ENCODE data around the gene ZNF385A.

Gene ZNF385A, protein sequence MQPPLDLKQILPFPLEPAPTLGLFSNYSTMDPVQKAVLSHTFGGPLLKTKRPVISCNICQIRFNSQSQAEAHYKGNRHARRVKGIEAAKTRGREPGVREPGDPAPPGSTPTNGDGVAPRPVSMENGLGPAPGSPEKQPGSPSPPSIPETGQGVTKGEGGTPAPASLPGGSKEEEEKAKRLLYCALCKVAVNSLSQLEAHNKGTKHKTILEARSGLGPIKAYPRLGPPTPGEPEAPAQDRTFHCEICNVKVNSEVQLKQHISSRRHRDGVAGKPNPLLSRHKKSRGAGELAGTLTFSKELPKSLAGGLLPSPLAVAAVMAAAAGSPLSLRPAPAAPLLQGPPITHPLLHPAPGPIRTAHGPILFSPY

GRCh38 chr12:54384591-54385041, at the start of gene ZNF385A:
Gene ZNF385A (minus strand): TSS chr12:54384733. CDS start chr12:54384514, 219 bp downstream.
- 0 out of 2 replicates have a peak, but pooled peaks have one; percentile 3 for TF ChIP-seq CTCF (IDR thresholded peaks at IDR 0.05; ENCODE audit: borderline replicate concordance, insufficient read depth, low read depth, low read length)
- H3K4me3 ChIP-seq (ENCODE audit: low read depth, low read length), result no peak within 1 kb of the TSS

DNA sequence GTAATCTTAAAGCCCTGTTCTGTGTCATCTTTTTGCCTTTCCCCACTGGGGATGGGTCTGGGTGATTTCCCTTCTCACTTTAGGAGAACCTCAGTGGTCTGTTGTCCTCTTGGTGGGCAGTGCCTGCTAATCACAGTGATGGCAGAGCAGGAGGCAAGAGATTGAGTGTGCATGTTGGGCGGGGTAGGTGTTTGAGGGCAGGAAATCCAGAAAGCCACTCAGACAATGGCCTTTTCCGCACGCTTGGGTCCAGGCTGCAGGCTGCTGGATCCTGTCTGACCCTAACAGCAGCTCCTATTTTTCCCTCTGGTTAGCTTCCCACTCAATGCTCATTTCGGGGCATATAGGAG, 48.3 kb upstream of the ZNF385A start:
- H3K4me3 ChIP-seq (ENCODE audit: low read depth, low read length), result no peak overlapping the region
- no peak for TF ChIP-seq CTCF (IDR thresholded peaks at IDR 0.05; ENCODE audit: borderline replicate concordance, insufficient read depth, low read depth, low read length)

- no peak for TF ChIP-seq CTCF (IDR thresholded peaks at IDR 0.05; ENCODE audit: borderline replicate concordance, insufficient read depth, low read depth, low read length)
Observed at GRCh38 chr12:54431911-54432814, 47.6 kb upstream of the ZNF385A start.

DNA sequence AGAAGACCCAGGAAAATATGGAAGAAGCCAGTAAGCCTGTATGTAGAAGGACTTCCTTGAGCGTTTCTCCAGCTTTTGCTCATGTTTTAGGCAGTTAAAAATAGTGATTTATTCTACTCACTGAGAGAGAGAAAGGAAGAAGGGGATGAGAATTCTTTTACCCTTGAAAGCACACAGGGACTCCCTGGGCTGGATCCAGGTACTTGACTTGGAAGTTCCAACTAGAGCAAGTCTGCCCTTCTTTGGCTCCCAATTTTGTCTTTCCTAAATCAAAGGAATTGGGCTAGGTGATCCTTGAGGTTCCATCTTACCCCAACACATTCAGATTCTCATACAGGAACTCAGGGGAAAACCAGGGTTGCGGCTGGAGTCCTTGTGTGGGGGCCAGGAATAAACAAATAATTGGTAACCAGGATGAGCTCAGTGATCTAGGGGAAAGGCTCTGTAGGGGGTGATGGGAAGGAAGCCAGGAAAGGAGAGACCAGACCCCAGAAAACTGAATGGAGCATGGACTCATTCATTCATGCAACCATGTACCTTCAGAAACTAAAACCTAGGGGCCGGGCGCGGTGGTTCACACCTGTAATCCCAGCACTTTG, 46.0 kb upstream of the ZNF385A start:
- TF ChIP-seq CTCF (IDR thresholded peaks at IDR 0.05; ENCODE audit: borderline replicate concordance, insufficient read depth, low read depth, low read length), result no peak
- H3K4me3 ChIP-seq (ENCODE audit: low read depth, low read length), result no peak overlapping the region

More at GRCh38 chr12:54431911-54432814, 47.6 kb upstream of the ZNF385A start:
- no peak overlapping the region for H3K4me3 ChIP-seq (ENCODE audit: low read depth, low read length)

DNA sequence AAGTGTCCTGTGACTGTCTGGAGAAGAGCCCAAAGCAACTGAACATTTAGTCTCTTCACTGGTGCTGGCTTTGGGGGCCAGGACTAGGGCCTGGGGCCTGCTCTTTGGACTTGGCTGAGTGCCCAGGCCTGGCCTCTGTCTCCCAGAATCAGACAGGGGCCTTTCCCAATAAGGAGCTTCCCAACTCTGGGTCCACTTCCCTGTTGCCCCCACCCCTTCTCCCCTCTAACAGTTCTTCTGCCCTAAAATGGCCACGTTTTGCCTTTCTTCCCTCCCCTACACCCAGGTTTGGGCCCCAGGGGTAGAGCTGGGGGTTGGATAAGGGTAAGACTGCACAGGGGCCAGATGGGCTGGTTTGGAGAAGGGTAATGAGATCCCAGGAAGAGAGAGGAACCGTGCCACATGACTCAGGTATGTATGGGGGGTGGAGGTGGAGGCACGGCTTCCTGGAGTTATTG, 44.5 kb upstream of the ZNF385A start:
- no peak for TF ChIP-seq CTCF (IDR thresholded peaks at IDR 0.05; ENCODE audit: borderline replicate concordance, insufficient read depth, low read depth, low read length)
- H3K4me3 ChIP-seq (ENCODE audit: low read depth, low read length), result no peak overlapping the region

GRCh38 chr12:54428050-54429013, 43.8 kb upstream of the ZNF385A start:
- H3K4me3 ChIP-seq (ENCODE audit: low read depth, low read length), result no peak overlapping the region
- TF ChIP-seq CTCF (IDR thresholded peaks at IDR 0.05; ENCODE audit: borderline replicate concordance, insufficient read depth, low read depth, low read length), result no peak

All from GM12875 (cell line).